Testis (tissue), 3 donors: ENCODE results near the gene RASGEF1C. TPM values are rescaled to one million over a fixed set of nuclear protein-coding genes. Genes with fewer than 3 reads are reported as not detected.
"Not testable (repeated sequence)": the region's sequence is repeated elsewhere in the genome, so short reads cannot be mapped to it uniquely, and the experiment has no call there.

ENCODE experiments used
- DNase-seq: peaks from one replicate; pipeline ENCODE4 v3.0.0-alpha.2; 2019
- H3K27ac ChIP-seq, 2 donors: fragments of 200-600 bp; sonication (generic); one replicate each; pipeline ENCODE4 v1.5.1; 2019
- H3K27me3 ChIP-seq: fragments of 200-600 bp; sonication (generic); one replicate; pipeline ENCODE4 v1.5.1; 2019
- H3K36me3 ChIP-seq: fragments of 200-600 bp; sonication (generic); one replicate; pipeline ENCODE4 v1.5.1; 2017; ENCODE audit warnings: low read depth; ENCODE audit errors: missing control alignments
- H3K4me1 ChIP-seq: fragments of 200-600 bp; sonication (generic); one replicate; pipeline ENCODE4 v1.5.1; 2019
- H3K4me3 ChIP-seq, 2 donors: fragments of 200-600 bp; sonication (generic); one replicate each; pipeline ENCODE4 v1.5.1; 2017 to 2019
- H3K9me3 ChIP-seq: fragments of 200-600 bp; sonication (generic); one replicate; pipeline ENCODE4 v1.5.1; 2017
- POLR2A ChIP-seq: fragments of 450-650 bp; IDR thresholded peaks from one replicate; pipeline ENCODE4 v1.6.1; 2017; ENCODE audit warnings: antibody characterized with exemption, mild to moderate bottlenecking, moderate library complexity
- WGBS, 2 donors: methylation state at CpG; one replicate each; pipeline ENCODE4 v1.1.5; 2018; 5-methylcytosine and 5-hydroxymethylcytosine counted together
- intact Hi-C: fragments of 100-400 bp; cut with DNase I; formaldehyde crosslinking; loops from one replicate; pipeline ENCODE4 v1.15.1; 2023; ENCODE audit warnings: low total_unique reads
- polyA plus RNA-seq: library from polyadenylated mRNA; stranded (reverse); fragments of 350-450 nt; fragmentation: Illumina TruSeq; extraction: RNeasy Lipid Tissue Mini Kit (QIAGEN cat#74804); gene quantifications from one replicate; pipeline ENCODE4 v1.2.3, GENCODE V29; 2014; ENCODE audit warnings: low read depth, low replicate concordance; ENCODE audit not compliant: insufficient read depth
- total RNA-seq, 2 donors: library from RNA; depleted of rRNA; stranded (reverse); fragments of >200 nt; gene quantifications; one replicate each; pipeline ENCODE4 v1.2.3, GENCODE V29; 2016
- TF ChIP-seq, protein P1 (sequence below), 3 experiments: fragments of 450-650 bp in 2 of 3; fragments of 200-600 bp in 1 of 3; sonication (generic) in 1 of 3; IDR thresholded peaks; one replicate each; pipeline ENCODE4 v1.5.1; 2016 to 2019; ENCODE audit warnings: antibody characterized with exemption in 3 of 3, mild to moderate bottlenecking in 2 of 3, moderate library complexity in 1 of 3

The RASGEF1C gene
- total and polyA plus RNA-seq, 3 donors from 2014 or later, result 8.0 to 19.0 (median 8.5) TPM

DNA sequence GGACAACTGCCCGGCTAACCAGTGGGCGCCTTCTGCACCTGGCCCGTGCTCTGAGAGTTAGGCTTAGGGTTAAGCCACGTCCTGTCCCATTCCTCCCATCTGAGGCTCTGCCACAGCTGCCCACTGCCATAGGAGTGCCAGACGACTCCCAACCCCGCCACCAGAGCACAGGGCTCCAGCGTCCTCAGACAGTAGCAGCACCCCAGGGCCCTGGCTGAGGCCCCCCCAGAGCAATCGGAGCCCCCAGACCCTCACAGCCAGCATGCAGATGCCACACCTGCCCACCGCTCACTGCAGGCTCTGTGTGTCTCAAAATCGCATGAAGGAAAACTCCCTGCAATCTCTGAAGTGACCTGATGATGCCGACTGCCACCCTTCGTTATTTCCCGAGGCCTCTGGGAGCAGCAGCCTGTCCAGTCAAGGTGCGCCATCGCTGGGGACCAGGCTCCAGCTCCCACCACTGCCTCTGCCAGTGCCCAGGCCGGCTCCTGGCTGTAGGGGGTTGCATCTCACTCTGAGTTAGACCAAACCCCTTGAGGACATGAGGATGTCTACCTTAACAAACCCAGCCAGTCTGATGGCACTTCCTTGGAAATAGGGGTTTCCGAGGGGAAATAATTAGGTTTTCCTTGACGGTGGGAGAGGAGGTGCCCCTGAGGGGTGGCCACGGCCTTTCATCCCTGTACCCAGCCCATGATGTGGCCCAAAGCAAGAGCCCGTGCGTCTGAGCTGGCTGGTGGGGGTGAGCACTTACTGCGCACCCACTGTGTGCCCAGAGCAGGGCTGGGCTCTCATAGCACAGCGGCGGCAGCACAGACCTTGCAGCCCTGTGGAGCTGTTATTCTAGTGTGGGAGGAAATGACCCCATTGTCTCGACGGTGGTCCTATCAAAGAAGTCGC lies 79.5 kb downstream of the RASGEF1C start:
- Histone ChIP-seq H3K4me1 (no peaks in the 10 kb centered on the region), H3K4me3 (no peak overlapping the region), H3K9me3 (no peaks in the 10 kb centered on the region), H3K27ac (no peak overlapping the region), H3K27me3 (no peaks in the 10 kb centered on the region), H3K36me3 (no peaks in the 10 kb centered on the region)
- TF ChIP-seq, protein P1, sequence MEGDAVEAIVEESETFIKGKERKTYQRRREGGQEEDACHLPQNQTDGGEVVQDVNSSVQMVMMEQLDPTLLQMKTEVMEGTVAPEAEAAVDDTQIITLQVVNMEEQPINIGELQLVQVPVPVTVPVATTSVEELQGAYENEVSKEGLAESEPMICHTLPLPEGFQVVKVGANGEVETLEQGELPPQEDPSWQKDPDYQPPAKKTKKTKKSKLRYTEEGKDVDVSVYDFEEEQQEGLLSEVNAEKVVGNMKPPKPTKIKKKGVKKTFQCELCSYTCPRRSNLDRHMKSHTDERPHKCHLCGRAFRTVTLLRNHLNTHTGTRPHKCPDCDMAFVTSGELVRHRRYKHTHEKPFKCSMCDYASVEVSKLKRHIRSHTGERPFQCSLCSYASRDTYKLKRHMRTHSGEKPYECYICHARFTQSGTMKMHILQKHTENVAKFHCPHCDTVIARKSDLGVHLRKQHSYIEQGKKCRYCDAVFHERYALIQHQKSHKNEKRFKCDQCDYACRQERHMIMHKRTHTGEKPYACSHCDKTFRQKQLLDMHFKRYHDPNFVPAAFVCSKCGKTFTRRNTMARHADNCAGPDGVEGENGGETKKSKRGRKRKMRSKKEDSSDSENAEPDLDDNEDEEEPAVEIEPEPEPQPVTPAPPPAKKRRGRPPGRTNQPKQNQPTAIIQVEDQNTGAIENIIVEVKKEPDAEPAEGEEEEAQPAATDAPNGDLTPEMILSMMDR (IDR thresholded peaks at IDR 0.05), result no peak
- TF ChIP-seq POLR2A, result no peak
- DNase-seq, result peak; percentile 12
- intact Hi-C loops, result no loop called here
- 87 to 88% methylated on average over 13 to 27 of the region's 27 CpGs for WGBS, 2 donors

DNA sequence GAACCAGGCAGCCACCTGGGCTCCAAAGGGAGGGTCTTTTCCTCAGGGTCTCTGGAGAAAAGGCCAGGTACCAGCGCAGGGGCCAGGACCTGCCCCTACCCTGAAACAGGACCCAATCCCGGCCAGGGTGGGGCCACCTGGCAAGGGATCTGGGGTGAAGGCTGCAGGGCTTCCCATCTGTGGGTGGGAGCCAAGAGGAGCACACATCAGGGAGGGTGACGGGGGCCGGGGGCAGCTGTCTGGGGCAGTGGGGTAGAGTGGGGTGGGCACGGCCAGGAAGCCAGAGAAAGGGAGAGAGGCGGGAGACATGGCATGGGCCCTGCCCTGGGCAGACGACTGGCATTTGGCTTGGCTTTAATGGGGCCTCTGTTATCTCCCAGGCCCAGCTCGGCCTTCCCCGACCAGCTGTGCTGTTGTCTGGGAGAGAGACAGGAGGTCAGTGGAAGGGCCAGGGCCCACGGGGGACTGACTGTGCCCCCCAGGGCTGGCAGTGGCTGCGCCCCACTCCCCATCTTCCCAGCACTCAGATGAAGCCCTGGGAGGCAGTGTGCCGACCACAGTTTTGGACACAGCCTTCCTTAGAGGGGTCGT lies 80.2 kb downstream of the RASGEF1C start:
- intact Hi-C loops, result no loop called here
- DNase-seq, result peak; percentile 7
- WGBS, 2 donors, result 75 to 81% methylated on average over 12 to 13 of the region's 13 CpGs

DNA sequence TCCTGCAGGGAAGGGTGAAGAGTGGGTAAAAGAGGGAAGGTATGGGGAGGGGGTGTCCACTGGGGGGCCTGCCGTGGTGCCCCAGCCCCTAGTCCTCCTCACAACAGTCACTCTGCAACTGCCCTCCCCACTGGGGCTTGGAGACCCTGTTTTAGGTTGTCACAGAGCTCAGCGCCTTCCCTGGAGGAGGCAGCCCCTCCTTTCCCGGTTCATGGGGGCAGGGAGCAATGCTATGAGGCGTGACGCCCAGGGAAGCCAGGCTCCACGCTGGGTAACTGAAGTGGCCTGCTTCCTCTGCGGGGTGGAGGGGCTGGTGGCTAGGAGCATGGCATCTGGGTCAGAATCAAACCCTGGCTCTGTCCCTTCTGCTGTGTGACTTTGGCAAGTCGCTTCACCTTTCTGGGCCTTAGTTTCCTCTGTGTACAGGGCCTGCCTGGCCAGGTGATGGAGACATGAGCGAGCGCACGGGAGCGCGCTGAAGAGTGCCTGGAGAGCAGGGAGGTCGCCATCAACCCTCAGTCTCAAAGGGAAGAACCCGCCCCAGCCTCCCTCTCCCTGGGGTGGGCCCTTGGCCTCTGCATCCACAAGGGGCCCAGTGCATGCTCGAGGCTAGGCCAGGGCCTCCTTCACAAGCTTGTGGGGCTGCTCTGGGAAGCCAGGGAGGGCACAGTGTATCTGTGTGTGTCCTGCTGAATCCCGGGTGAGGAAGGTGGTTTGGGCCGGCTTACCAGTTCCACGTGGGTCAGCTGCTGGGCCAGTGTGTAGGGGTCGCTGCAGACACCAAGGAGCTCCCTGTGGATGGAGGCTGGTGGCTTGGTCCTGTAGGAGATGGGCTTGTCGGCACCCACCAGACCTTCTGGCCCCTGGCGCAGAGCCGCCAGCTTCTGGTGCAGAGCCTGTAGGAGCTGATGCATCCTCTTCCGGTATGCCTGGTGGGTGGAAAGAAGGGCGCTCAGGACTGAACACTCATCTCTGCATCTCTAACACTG lies 81.0 kb downstream of the RASGEF1C start:
- 78% methylated on average over 10 to 25 of the region's 25 CpGs for WGBS, 2 donors
- no peaks in the 10 kb centered on the region for H3K27me3 ChIP-seq
- H3K27ac ChIP-seq, result no peak overlapping the region
- H3K36me3 ChIP-seq, result no peaks in the 10 kb centered on the region
- peak; percentile 13 for DNase-seq
- no peaks in the 10 kb centered on the region for H3K9me3 ChIP-seq
- intact Hi-C loops, result no loop called here
- TF ChIP-seq POLR2A, result no peak
- TF ChIP-seq, protein P1 (IDR thresholded peaks at IDR 0.05), result no peak
- H3K4me1 ChIP-seq, result no peaks in the 10 kb centered on the region
- peak overlapping the region in 1 of 2 donors; percentile 49 for H3K4me3 ChIP-seq

More for the DNA sequence above, 80.2 kb downstream of the RASGEF1C start:
- Histone ChIP-seq H3K27ac (no peak overlapping the region), H3K27me3 (no peaks in the 10 kb centered on the region), H3K4me1 (no peaks in the 10 kb centered on the region), H3K4me3 (no peak overlapping the region), H3K9me3 (no peaks in the 10 kb centered on the region), H3K36me3 (no peaks in the 10 kb centered on the region)
- no peak for TF ChIP-seq POLR2A
- TF ChIP-seq, protein P1 (IDR thresholded peaks at IDR 0.05), result no peak

DNA sequence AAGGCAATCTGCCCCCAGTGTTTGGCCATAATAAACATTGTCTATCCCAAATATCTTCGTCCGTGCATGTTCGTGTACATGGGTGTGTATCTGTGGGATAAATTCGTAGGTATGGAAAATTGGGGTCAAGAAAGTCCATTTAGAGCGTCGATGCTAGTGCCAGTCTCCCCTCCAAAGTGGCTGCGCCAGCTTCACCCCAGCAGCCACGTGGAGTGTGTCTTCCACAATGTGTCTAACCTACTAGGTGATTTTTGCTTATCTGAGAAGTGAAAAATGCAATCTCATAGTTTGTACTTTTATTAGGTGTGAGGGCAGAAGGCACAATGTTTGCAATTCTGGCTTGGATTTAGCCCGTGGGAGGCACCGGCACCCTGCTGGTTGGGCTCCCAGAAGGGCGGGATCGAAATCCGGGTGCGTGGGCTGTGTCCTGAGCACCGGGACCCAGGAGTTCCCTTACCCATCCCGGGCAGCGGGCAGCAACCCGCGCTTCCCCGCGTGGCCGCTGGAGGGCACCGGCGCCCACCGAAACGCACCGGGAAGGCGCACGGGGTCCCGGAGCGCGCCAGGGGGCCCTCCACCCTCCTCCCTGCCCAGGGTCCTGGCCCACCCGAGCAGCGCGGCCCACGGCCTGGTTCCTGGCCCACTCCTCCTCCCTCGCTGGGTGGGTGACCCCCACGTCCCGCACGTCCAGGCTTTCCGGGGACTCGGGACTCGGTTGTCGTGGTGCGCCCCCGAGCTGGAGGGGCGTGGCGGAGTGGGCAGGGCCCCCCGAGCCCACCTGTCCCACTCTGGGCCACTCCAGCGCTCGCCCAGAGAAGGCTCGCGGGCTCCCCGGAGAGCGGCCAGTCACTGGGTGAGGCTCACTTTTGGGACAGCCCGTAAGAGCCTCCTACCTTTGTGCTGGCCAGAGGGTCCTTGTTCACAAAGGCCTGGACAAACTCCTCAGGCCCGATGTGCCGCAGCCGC lies 82.0 kb downstream of the RASGEF1C start:
- intact Hi-C loops, result no loop called here
- H3K9me3 ChIP-seq, result no peaks in the 10 kb centered on the region
- TF ChIP-seq, protein P1 (IDR thresholded peaks at IDR 0.05), result peak; percentile 50 to 79 (median 57)
- TF ChIP-seq POLR2A, result no peak
- no peak overlapping the region for H3K27ac ChIP-seq
- H3K4me3 ChIP-seq, result peak overlapping the region in 1 of 2 donors; percentile 49
- no peaks in the 10 kb centered on the region for H3K36me3 ChIP-seq
- WGBS, 2 donors, result 50 to 68% methylated on average over 11 to 59 of the region's 59 CpGs
- DNase-seq, result peak; percentile 16
- no peaks in the 10 kb centered on the region for H3K27me3 ChIP-seq
- H3K4me1 ChIP-seq, result no peaks in the 10 kb centered on the region

DNA sequence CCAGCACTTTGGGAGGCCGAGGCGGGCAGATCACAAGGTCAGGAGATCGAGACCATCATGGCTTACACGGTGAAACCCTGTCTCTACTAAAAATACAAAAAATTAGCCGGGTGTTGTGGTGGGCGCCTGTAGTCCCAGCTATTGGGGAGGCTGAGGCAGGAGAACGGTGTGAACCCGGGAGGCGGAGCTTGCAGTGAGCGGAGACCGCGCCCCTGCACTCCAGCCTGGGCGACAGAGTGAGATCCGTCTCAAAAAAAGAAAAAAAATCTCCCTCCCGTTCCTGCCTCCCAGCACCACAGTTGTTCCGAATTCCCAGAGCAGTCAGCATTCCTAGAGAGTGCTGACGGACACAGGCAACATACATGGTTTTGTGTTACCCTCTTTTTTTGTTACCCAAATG lies 82.9 kb downstream of the RASGEF1C start:
- WGBS, 2 donors, result 49 to 58% methylated on average over 17 of the region's 17 CpGs
- H3K27me3 ChIP-seq, intact Hi-C loops, H3K36me3 ChIP-seq, H3K4me3 ChIP-seq, H3K9me3 ChIP-seq, H3K27ac ChIP-seq, H3K4me1 ChIP-seq: not testable (repeated sequence)
- peak; percentile 6 for DNase-seq

DNA sequence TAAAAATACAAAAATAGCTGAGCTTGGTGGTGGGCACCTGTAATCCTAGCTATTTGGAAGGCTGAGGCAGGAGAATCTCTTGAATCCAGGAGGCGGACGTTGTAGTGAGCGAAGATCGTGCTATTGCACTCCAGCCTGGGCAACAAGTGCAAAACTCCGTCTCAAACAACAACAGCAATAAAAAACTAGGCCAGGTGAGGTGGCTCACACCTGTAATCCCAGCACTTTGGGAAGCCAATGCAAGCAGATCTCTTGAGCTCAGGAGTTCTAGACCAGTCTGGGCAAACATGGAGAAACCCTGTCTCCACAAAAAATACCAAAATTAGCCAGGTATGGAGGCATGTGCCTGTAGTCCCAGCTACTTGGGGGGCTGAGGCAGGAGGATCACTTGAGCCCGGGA lies 84.3 kb downstream of the RASGEF1C start:
- intact Hi-C loops, DNase-seq, H3K36me3 ChIP-seq, H3K27ac ChIP-seq, H3K4me3 ChIP-seq, H3K9me3 ChIP-seq, H3K4me1 ChIP-seq, H3K27me3 ChIP-seq: not testable (repeated sequence)
- 89 to 95% methylated on average over 6 of the region's 6 CpGs for WGBS, 2 donors
